ENCODE data around the gene KCTD17. TPM values are rescaled to one million over a fixed set of nuclear protein-coding genes. Genes with fewer than 3 reads are reported as not detected.

Gene KCTD17
- total and polyA plus RNA-seq, 12 donors: 6.9 to 49.2 (median 16.4) TPM

DNA sequence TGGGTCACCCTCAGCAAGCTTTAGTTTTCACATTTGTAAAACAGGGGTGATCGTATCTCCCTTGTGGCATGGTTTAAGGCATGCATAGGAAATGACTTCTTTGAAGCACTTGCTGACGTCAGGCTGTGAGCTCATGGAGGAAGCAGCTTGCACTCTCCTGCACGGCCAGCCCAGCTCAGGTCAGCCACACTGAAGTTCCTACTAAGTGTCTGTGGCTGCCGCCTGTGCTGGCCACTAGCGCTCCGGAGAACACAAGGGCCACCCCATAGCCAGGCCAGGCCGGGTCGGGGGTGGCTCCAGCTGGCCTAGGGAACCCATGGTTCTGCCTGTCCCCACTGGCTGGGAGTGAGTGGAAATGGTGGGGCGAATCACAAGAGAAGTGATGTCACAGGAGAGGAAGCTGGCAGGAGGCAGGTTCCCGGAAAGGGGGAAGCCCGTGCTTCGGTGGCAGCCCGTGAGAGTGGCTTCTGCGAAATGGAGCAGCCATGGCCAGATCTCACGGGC is 28.2 kb downstream of the KCTD17 start:
- intact Hi-C loops (cut with DNase I): loop anchor here in 8 of 10 donors (2.0 to 5.0 kb wide), 5 partner anchors 83 to 183 kb away; no protein-coding TSS in a partner anchor
- whole genome bisulfite sequencing, 2 donors: 66 to 67% methylated on average over 15 of the region's 15 CpGs

DNA sequence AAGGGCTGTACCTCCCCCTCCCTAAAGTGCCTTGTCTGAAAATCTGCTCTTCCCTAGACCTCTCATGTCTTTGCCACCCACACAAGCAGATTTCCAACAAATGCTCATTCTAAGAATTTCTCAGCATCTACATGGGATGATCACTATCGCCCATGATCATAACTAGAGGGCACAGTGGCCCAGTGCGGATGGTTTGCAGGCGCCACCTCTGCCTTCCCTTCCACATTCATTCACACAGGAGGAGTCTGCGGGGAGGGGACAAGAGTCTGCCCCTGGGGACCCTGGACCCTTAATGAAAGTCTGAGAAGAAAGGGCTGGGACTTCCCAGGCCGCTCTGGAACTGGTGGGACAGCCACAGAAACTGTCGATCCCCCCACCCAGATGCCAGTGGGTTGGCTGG is 28.9 kb downstream of the KCTD17 start:
- DNase-seq (no peak), ATAC-seq (no peak)
- Histone ChIP-seq H3K27ac (peak overlapping the region in 1 of 10 donors; percentile 83), H3K9me3 (no peaks in the 10 kb centered on the region), H3K36me3 (no peaks in the 10 kb centered on the region), H3K27me3 (peaks cover 0 to 35% (median 17%) of the 10 kb centered on the region in 7 donors), H3K4me3 (no peak overlapping the region), H3K4me1 (peaks cover 0 to 24% (median 0%) of the 10 kb centered on the region in 9 donors)
- TF ChIP-seq, protein P1, sequence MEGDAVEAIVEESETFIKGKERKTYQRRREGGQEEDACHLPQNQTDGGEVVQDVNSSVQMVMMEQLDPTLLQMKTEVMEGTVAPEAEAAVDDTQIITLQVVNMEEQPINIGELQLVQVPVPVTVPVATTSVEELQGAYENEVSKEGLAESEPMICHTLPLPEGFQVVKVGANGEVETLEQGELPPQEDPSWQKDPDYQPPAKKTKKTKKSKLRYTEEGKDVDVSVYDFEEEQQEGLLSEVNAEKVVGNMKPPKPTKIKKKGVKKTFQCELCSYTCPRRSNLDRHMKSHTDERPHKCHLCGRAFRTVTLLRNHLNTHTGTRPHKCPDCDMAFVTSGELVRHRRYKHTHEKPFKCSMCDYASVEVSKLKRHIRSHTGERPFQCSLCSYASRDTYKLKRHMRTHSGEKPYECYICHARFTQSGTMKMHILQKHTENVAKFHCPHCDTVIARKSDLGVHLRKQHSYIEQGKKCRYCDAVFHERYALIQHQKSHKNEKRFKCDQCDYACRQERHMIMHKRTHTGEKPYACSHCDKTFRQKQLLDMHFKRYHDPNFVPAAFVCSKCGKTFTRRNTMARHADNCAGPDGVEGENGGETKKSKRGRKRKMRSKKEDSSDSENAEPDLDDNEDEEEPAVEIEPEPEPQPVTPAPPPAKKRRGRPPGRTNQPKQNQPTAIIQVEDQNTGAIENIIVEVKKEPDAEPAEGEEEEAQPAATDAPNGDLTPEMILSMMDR (IDR thresholded peaks at IDR 0.05): no peak
- 94 to 95% methylated on average over 6 of the region's 6 CpGs for WGBS, 2 donors
- intact Hi-C loops (cut with DNase I): loop anchor here in 2 of 10 donors (5.0 kb wide), 1 partner anchor 122 kb away; no protein-coding TSS in a partner anchor

More for the DNA sequence above, 28.2 kb downstream of the KCTD17 start:
- ATAC-seq: peak in 7 of 8 donors; percentile 14 to 58 (median 38)
- peak in 1 of 2 donors; percentile 16 for DNase-seq
- H3K4me1 ChIP-seq: peaks cover 0 to 24% (median 0%) of the 10 kb centered on the region in 9 donors
- TF ChIP-seq, protein P1 (IDR thresholded peaks at IDR 0.05): no peak
- peaks cover 0 to 42% (median 25%) of the 10 kb centered on the region in 7 donors for H3K27me3 ChIP-seq
- H3K9me3 ChIP-seq: no peaks in the 10 kb centered on the region
- H3K27ac ChIP-seq: peak overlapping the region in 1 of 10 donors; percentile 83
- H3K36me3 ChIP-seq: no peaks in the 10 kb centered on the region
- H3K4me3 ChIP-seq: no peak overlapping the region

DNA sequence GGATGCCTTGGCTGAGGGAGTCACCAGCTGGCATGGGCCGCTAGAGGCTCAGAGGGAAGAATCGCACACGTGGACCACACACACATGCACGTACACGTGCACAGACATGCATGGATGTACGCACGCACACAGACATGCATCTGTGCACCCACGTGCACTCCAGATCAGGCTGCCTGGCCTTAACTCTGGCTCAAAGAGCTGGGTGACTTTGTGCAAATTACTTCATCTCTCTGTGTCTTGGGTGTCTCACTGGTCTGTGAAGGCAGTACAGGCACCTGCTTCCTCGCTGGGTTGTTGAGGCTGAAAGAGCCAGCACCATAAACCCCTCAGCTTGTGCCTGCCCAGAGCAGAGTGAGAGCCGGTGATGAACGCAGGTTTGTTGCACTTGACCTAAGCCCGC is 29.3 kb downstream of the KCTD17 start:
- H3K27me3 ChIP-seq: peaks cover 0 to 33% (median 15%) of the 10 kb centered on the region in 7 donors
- intact Hi-C loops (cut with DNase I): loop anchor here in 2 of 10 donors (5.0 kb wide), 1 partner anchor 121 kb away; no protein-coding TSS in a partner anchor
- ATAC-seq (no peak), DNase-seq (no peak)
- H3K36me3 ChIP-seq: no peaks in the 10 kb centered on the region
- no peak overlapping the region for H3K27ac ChIP-seq
- no peaks in the 10 kb centered on the region for H3K9me3 ChIP-seq
- TF ChIP-seq, protein P1 (IDR thresholded peaks at IDR 0.05): no peak
- no peak overlapping the region for H3K4me3 ChIP-seq
- peaks cover 0 to 24% (median 0%) of the 10 kb centered on the region in 9 donors for H3K4me1 ChIP-seq
- 91 to 92% methylated on average over 12 of the region's 12 CpGs for WGBS, 2 donors

DNA sequence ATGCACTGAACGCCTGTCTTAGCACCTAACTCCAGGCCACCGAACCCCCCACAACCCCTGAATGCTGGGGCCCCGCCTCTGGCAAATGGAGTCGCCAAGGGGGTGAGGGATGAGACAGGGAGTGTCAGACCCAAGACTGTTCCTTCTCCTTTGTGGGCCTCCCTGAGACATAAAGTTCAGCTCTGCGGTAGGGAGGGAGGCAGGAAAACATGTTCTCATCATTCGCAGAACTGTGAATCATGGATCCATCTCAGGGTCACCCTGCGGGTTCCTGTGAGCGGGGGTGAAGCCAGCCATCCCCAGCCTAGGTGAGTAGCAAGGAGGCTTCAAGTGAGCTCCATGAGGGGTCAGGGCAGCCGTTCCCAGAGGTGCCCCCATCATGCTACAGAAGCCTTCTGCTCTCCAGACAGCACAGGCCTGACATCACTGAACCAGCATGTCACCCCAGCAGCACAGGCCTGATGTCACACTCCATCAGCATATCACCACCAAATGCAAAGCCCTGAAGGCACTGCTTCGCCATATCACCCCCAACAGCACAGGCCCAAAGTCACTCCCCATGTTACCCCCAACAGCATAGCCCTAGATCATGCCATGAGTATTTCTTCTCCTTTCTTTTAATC is 30.8 kb downstream of the KCTD17 start:
- TF ChIP-seq, protein P1 (IDR thresholded peaks at IDR 0.05): no peak
- Histone ChIP-seq H3K36me3 (no peaks in the 10 kb centered on the region), H3K4me1 (peaks cover 0 to 24% (median 0%) of the 10 kb centered on the region in 9 donors), H3K4me3 (no peak overlapping the region), H3K27ac (no peak overlapping the region), H3K9me3 (no peaks in the 10 kb centered on the region), H3K27me3 (peaks cover 0 to 35% (median 12%) of the 10 kb centered on the region in 7 donors)
- ATAC-seq (no peak), DNase-seq (no peak)
- 80 to 88% methylated on average over 10 of the region's 10 CpGs for WGBS, 2 donors
- intact Hi-C loops (cut with DNase I): loop anchor here in 2 of 10 donors (5.0 kb wide), 1 partner anchor 120 kb away; no protein-coding TSS in a partner anchor
